Measurements from ENCODE around the gene HMGN2.

Gene HMGN2

DNA sequence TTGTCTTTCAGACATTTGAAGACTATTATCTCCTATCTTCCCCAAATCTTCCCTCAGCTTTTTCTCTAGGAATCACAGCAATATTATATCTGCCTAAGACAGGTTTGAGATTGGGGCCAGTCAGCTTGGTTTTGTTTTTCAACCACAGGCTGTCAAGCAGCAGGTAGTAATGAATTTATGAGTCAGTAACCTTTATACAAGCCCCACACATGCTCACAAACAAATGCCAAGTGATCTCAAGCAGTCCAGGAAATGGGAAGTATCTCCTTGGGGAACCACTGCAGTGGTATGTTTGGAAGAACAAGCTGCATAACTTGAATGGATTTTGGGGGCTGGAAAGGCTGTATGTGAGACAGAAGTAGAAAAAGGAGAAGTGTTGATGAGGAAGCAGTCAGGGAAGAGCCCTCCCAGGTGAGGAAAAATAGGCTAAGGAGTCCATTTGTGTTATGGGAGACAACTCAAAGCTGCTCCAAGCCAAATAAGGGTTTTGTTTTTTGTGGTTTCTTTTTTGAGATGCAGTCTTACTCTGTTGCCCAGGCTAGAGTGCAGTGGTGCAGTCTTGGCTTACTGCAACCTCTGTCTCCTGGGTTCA lies 38.0 kb upstream of the HMGN2 start:
- Histone ChIP-seq H3K4me3 (ENCODE audit: severe bottlenecking) (no peak overlapping the region), H3K36me3 (ENCODE audit: low read depth) (peaks cover 47% of the 10 kb centered on the region), H3K27ac (ENCODE audit: poor library complexity, severe bottlenecking) (no peak overlapping the region), H3K4me1 (ENCODE audit: insufficient read depth, poor library complexity, severe bottlenecking) (peaks cover 5% of the 10 kb centered on the region), H3K9me3 (ENCODE audit: severe bottlenecking) (no peaks in the 10 kb centered on the region), H3K27me3 (ENCODE audit: insufficient read depth, poor library complexity, severe bottlenecking) (no peaks in the 10 kb centered on the region)
- DNase-seq (ENCODE audit: low spot score) (no peak), ATAC-seq (ENCODE audit: low read depth) (no peak)
- TF ChIP-seq, protein P1, sequence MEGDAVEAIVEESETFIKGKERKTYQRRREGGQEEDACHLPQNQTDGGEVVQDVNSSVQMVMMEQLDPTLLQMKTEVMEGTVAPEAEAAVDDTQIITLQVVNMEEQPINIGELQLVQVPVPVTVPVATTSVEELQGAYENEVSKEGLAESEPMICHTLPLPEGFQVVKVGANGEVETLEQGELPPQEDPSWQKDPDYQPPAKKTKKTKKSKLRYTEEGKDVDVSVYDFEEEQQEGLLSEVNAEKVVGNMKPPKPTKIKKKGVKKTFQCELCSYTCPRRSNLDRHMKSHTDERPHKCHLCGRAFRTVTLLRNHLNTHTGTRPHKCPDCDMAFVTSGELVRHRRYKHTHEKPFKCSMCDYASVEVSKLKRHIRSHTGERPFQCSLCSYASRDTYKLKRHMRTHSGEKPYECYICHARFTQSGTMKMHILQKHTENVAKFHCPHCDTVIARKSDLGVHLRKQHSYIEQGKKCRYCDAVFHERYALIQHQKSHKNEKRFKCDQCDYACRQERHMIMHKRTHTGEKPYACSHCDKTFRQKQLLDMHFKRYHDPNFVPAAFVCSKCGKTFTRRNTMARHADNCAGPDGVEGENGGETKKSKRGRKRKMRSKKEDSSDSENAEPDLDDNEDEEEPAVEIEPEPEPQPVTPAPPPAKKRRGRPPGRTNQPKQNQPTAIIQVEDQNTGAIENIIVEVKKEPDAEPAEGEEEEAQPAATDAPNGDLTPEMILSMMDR (IDR thresholded peaks at IDR 0.05; ENCODE audit: poor library complexity, severe bottlenecking): no peak

DNA sequence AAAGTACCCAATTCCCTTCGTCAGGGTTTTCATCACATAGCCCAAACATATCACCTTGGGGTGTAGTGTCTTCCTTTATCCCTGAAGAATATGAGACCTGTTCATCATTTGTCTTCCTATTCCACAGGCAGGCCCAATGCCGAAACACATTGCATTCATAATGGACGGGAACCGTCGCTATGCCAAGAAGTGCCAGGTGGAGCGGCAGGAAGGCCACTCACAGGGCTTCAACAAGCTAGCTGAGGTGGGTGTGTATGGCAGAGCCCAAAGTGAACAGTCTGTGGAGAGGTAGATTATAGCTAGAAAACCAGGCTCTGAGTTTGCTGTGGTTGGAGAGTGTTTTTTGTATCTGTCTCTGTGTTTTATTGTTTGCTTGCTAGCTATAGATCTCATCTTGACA lies 34.2 kb upstream of the HMGN2 start:
- DNase-seq (ENCODE audit: low spot score) (no peak), ATAC-seq (ENCODE audit: low read depth) (no peak)
- Histone ChIP-seq H3K4me3 (ENCODE audit: severe bottlenecking) (no peak overlapping the region), H3K27me3 (ENCODE audit: insufficient read depth, poor library complexity, severe bottlenecking) (no peaks in the 10 kb centered on the region), H3K4me1 (ENCODE audit: insufficient read depth, poor library complexity, severe bottlenecking) (no peaks in the 10 kb centered on the region), H3K9me3 (ENCODE audit: severe bottlenecking) (no peaks in the 10 kb centered on the region), H3K36me3 (ENCODE audit: low read depth) (peaks cover 77% of the 10 kb centered on the region), H3K27ac (ENCODE audit: poor library complexity, severe bottlenecking) (no peak overlapping the region)
- TF ChIP-seq, protein P1 (IDR thresholded peaks at IDR 0.05; ENCODE audit: poor library complexity, severe bottlenecking): no peak

DNA sequence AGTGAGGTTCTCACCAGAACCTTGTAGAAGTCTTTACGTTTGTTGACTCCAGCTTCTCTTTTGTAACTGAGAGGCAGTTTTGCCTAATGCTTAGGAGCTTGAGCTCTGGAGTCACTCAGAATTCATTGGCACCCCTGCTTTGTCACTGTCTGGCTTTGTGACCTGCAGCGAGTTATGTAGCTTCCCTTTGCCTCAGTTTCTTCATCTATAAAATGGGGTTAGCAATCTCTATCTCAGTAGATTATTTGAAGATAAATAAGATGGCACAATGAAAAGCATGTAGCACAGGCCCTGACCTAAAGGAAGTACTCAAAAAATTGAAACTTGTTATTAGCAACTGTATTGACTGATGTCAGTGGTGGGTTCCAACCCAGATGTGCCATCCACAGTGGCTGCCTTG lies 32.0 kb upstream of the HMGN2 start:
- DNase-seq (ENCODE audit: low spot score): no peak
- H3K36me3 ChIP-seq (ENCODE audit: low read depth): peaks cover 87% of the 10 kb centered on the region
- H3K4me3 ChIP-seq (ENCODE audit: severe bottlenecking): no peak overlapping the region
- no peak overlapping the region for H3K27ac ChIP-seq (ENCODE audit: poor library complexity, severe bottlenecking)
- ATAC-seq (ENCODE audit: low read depth): no peak
- TF ChIP-seq, protein P1 (IDR thresholded peaks at IDR 0.05; ENCODE audit: poor library complexity, severe bottlenecking): no peak
- H3K27me3 ChIP-seq (ENCODE audit: insufficient read depth, poor library complexity, severe bottlenecking): no peaks in the 10 kb centered on the region
- no peaks in the 10 kb centered on the region for H3K9me3 ChIP-seq (ENCODE audit: severe bottlenecking)
- H3K4me1 ChIP-seq (ENCODE audit: insufficient read depth, poor library complexity, severe bottlenecking): no peaks in the 10 kb centered on the region

DNA sequence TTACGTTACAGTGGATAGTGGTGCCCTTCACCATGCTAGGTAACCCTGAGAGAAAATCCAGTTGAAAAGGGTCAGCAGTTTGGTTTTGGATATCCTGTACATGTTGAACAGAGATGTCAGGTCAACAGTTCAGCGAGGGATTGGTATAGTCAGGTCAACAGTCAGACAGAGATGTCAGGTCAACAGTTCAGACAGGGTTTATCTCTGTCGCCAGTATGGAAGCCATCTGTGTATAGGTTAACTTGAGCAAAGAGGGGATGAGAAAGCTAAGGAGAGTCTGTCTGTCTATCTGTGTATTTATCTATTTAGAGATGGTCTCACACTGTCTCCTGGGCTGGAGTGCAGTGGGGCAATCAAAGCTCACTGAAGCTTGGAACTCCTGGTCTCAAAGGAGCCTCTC lies 22.4 kb upstream of the HMGN2 start:
- peaks cover 52% of the 10 kb centered on the region for H3K36me3 ChIP-seq (ENCODE audit: low read depth)
- TF ChIP-seq, protein P1 (IDR thresholded peaks at IDR 0.05; ENCODE audit: poor library complexity, severe bottlenecking): no peak
- H3K4me3 ChIP-seq (ENCODE audit: severe bottlenecking): no peak overlapping the region

DNA sequence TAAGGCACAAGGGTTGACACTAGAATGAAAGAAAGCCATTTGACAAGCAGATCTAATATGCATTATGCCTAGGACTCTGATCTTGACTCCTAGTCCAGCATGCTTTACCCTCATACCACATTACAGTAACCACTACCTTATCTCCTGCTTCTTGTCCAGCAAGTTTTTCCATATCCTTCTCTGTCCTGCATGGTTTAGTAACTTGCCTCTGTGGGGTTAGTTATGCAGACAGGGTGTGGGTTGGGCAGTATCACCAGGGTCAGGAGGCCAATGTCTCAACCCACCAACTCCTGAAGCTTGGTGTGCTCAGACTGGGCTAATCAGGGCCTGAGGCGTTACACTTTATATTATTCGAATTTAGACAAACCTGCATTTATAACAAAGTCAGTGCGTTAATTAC lies 21.3 kb upstream of the HMGN2 start:
- H3K36me3 ChIP-seq (ENCODE audit: low read depth): peaks cover 50% of the 10 kb centered on the region
- no peak for ATAC-seq (ENCODE audit: low read depth)
- no peaks in the 10 kb centered on the region for H3K4me1 ChIP-seq (ENCODE audit: insufficient read depth, poor library complexity, severe bottlenecking)
- TF ChIP-seq, protein P1 (IDR thresholded peaks at IDR 0.05; ENCODE audit: poor library complexity, severe bottlenecking): no peak
- H3K27me3 ChIP-seq (ENCODE audit: insufficient read depth, poor library complexity, severe bottlenecking): no peaks in the 10 kb centered on the region
- no peak overlapping the region for H3K27ac ChIP-seq (ENCODE audit: poor library complexity, severe bottlenecking)
- H3K4me3 ChIP-seq (ENCODE audit: severe bottlenecking): no peak overlapping the region
- no peak for DNase-seq (ENCODE audit: low spot score)
- H3K9me3 ChIP-seq (ENCODE audit: severe bottlenecking): no peaks in the 10 kb centered on the region

More for the DNA sequence above, 22.4 kb upstream of the HMGN2 start:
- ATAC-seq (ENCODE audit: low read depth) (no peak), DNase-seq (ENCODE audit: low spot score) (no peak)
- H3K27ac ChIP-seq (ENCODE audit: poor library complexity, severe bottlenecking): no peak overlapping the region
- H3K9me3 ChIP-seq (ENCODE audit: severe bottlenecking): no peaks in the 10 kb centered on the region
- H3K27me3 ChIP-seq (ENCODE audit: insufficient read depth, poor library complexity, severe bottlenecking): no peaks in the 10 kb centered on the region
- H3K4me1 ChIP-seq (ENCODE audit: insufficient read depth, poor library complexity, severe bottlenecking): no peaks in the 10 kb centered on the region

Data from RWPE2 (cell line).